Upper lobe of left lung (tissue), 6 donors: ENCODE results near the gene MAP2K5. TPM values are rescaled to one million over a fixed set of nuclear protein-coding genes. Genes with fewer than 3 reads are reported as not detected.

ENCODE experiments used
- ATAC-seq, 2 donors: fragments of 200-7000 bp; cut with Tn5 transposase; one replicate each; pipeline ENCODE4 v1.9.1; 2022; ENCODE audit warnings: mild to moderate bottlenecking in 2 of 2, moderate library complexity in 2 of 2; ENCODE audit not compliant: low FRiP score in 2 of 2
- DNase-seq, 2 donors: peaks; one replicate each; pipeline ENCODE4 v3.0.0-alpha.2; 2019 to 2020
- H3K27ac ChIP-seq, 4 donors: fragments of 200-600 bp; sonication (generic); one replicate each; pipeline ENCODE4 v1.5.1; 2016 to 2019
- H3K27me3 ChIP-seq, 4 donors: fragments of 200-600 bp; sonication (generic); one replicate each; pipeline ENCODE4 v1.5.1; 2017 to 2019
- H3K36me3 ChIP-seq, 4 donors: fragments of 200-600 bp; sonication (generic); one replicate each; pipeline ENCODE4 v1.5.1; 2016 to 2019
- H3K4me1 ChIP-seq, 4 donors: fragments of 200-600 bp; sonication (generic); one replicate each; pipeline ENCODE4 v1.5.1; 2018 to 2019
- H3K4me3 ChIP-seq, 4 donors: fragments of 200-600 bp; sonication (generic); one replicate each; pipeline ENCODE4 v1.5.1; 2017 to 2019; ENCODE audit warnings: mild to moderate bottlenecking in 2 of 4, moderate library complexity in 1 of 4
- H3K9me3 ChIP-seq, 4 donors: fragments of 200-600 bp; sonication (generic); one replicate each; pipeline ENCODE4 v1.5.1; 2018 to 2019
- EP300 ChIP-seq, 4 donors: sonication (generic); formaldehyde crosslinking; IDR thresholded peaks; one replicate each; pipeline ENCODE4 v1.5.1; 2017; ENCODE audit warnings: antibody characterized with exemption in 4 of 4, control low read depth in 2 of 4
- POLR2A ChIP-seq, 4 donors: fragments of 450-650 bp; IDR thresholded peaks; one replicate each; pipeline ENCODE4 v1.5.1; 2016 to 2017; ENCODE audit warnings: antibody characterized with exemption in 4 of 4, mild to moderate bottlenecking in 2 of 4
- POLR2AphosphoS5 ChIP-seq, 2 donors: sonication (generic); formaldehyde crosslinking; IDR thresholded peaks; one replicate each; pipeline ENCODE4 v1.5.1; 2017; ENCODE audit warnings: antibody characterized with exemption in 2 of 2
- WGBS, 2 donors: methylation state at CpG; one replicate each; pipeline ENCODE4 v1.1.5; 2017 to 2018; 5-methylcytosine and 5-hydroxymethylcytosine counted together
- total RNA-seq, 6 donors: library from RNA; depleted of rRNA in 4 of 6; stranded (reverse); fragments of >200 nt in 4 of 6; gene quantifications; one replicate each; pipeline versions ENCODE4 v1.1.0 to v1.2.1, GENCODE V29; 2016 to 2021
- TF ChIP-seq, protein P1 (sequence below), 6 experiments: fragments of 450-650 bp in 4 of 6; fragments of 200-600 bp in 2 of 6; sonication (generic) in 2 of 6; IDR thresholded peaks; one replicate each; pipeline ENCODE4 v1.5.1; 2016 to 2019; ENCODE audit warnings: antibody characterized with exemption in 6 of 6
- donor health status: DM: no; HTN: no; CAD: no; lungs with moderate emphysema.
- donor health status: DM: no; HTN: yes; CAD: no; lungs with severe emphysema.

MAP2K5 gene
- total RNA-seq, 6 donors from 2014 or later: 7.8 to 25.6 (median 16.0) TPM

DNA sequence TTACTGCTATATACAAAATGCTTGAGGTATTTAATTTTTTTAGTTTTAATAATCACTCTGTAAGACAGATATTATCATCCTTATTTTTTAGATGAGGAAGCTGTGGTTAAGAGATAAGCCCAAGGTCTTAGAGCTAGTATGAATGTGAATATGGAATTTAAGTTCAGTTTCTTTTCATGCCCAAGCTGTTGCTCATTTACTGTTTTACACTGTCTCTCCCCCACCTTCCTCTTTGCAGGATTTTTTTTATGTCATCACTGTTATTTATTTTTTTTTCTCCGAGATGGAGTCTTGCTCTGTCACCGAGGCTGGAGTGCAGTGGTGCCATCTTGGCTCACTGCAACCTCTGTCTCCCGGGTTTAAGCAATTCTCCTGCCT, 22.5 kb downstream of the MAP2K5 start:
- H3K4me1 ChIP-seq: peaks cover 0 to 3% (median 0%) of the 10 kb centered on the region in 4 donors
- TF ChIP-seq POLR2A (IDR thresholded peaks at IDR 0.05) (no peak), POLR2AphosphoS5 (IDR thresholded peaks at IDR 0.05) (no peak), EP300 (IDR thresholded peaks at IDR 0.05) (no peak)
- TF ChIP-seq, protein P1, sequence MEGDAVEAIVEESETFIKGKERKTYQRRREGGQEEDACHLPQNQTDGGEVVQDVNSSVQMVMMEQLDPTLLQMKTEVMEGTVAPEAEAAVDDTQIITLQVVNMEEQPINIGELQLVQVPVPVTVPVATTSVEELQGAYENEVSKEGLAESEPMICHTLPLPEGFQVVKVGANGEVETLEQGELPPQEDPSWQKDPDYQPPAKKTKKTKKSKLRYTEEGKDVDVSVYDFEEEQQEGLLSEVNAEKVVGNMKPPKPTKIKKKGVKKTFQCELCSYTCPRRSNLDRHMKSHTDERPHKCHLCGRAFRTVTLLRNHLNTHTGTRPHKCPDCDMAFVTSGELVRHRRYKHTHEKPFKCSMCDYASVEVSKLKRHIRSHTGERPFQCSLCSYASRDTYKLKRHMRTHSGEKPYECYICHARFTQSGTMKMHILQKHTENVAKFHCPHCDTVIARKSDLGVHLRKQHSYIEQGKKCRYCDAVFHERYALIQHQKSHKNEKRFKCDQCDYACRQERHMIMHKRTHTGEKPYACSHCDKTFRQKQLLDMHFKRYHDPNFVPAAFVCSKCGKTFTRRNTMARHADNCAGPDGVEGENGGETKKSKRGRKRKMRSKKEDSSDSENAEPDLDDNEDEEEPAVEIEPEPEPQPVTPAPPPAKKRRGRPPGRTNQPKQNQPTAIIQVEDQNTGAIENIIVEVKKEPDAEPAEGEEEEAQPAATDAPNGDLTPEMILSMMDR (IDR thresholded peaks at IDR 0.05): no peak
- WGBS, 2 donors: 62 to 71% methylated on average over 3 of the region's 3 CpGs
- ATAC-seq (no peak), DNase-seq (no peak)
- no peak overlapping the region for H3K27ac ChIP-seq
- H3K4me3 ChIP-seq: no peak overlapping the region
- no peaks in the 10 kb centered on the region for H3K36me3 ChIP-seq
- no peaks in the 10 kb centered on the region for H3K9me3 ChIP-seq
- H3K27me3 ChIP-seq: no peaks in the 10 kb centered on the region

DNA sequence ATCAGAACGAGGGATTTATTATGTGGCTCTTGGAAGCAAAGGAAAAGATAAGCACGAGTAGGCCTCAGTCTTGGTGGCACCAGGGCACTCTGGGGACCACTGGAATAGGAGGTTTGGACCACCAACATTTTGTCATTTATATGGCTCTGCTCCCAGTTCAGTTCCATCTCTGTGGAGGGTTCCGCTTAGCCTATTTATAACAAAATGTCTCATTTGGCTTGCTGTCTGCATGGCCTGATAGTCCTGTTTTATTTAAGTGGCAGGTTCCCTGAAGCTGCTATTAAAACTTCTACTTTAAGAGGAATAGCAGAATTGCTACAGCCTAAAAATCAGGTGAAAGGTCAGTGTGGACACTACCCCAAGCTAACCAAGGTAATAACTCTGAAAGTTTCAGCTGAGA, 27.2 kb downstream of the MAP2K5 start:
- TF ChIP-seq POLR2A (IDR thresholded peaks at IDR 0.05): no peak
- no peak for TF ChIP-seq POLR2AphosphoS5 (IDR thresholded peaks at IDR 0.05)
- TF ChIP-seq EP300 (IDR thresholded peaks at IDR 0.05): no peak
- TF ChIP-seq, protein P1 (IDR thresholded peaks at IDR 0.05): no peak
- no peak overlapping the region for H3K27ac ChIP-seq
- WGBS, 2 donors: 82 to 95% methylated on average over 3 of the region's 3 CpGs
- no peak for DNase-seq
- H3K4me3 ChIP-seq: no peak overlapping the region
- H3K9me3 ChIP-seq: no peaks in the 10 kb centered on the region
- peaks cover 0 to 6% (median 3%) of the 10 kb centered on the region in 4 donors for H3K4me1 ChIP-seq
- ATAC-seq: no peak
- H3K27me3 ChIP-seq: no peaks in the 10 kb centered on the region
- no peaks in the 10 kb centered on the region for H3K36me3 ChIP-seq

GRCh38 chr15:67570875-67571647, 28.6 kb downstream of the MAP2K5 start:
- 89 to 91% methylated on average over 4 of the region's 4 CpGs for WGBS, 2 donors
- no peak for TF ChIP-seq POLR2AphosphoS5 (IDR thresholded peaks at IDR 0.05)
- Histone ChIP-seq H3K36me3 (no peaks in the 10 kb centered on the region), H3K27me3 (no peaks in the 10 kb centered on the region), H3K4me1 (peaks cover 3 to 15% (median 8%) of the 10 kb centered on the region in 4 donors), H3K9me3 (no peaks in the 10 kb centered on the region), H3K27ac (peak overlapping the region in 2 of 4 donors; percentile 13 to 23), H3K4me3 (no peak overlapping the region)
- ATAC-seq: no peak
- no peak for DNase-seq

DNA sequence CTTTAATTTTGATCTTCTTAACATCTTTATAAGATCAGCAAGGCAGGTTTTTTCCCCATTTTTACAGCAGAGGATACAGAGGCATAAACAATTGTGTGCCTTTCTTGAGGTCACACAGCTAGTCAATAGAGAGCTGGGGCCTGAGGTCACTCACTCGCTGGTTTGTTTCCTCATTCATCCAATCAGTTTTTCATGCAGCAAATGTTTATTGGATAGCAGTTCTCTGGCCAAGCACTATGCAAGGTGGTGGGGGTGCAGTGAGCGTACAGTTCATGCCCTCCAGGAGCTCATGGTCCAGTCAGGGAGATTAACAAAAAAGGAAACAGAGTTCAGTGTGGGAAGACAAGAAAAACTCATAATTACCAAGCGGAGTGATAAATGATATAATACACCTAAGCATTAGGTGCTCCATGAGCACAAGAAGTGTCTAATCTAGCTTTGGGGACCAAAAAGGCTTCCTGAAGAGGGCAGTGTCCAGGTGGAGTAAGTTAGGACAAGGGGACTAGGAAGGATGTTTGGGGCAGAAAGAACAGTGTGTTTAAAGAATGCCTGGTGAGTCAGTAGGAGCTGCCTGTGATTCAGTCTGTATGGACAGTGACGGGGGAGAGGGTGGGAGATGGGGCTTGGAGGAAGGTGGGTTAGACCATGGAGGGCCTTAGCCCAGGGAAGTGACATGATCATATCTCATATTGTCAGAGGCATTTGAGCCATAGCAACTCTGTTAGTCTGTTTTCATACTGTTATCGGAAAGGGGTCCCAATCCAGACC, 29.3 kb downstream of the MAP2K5 start:
- Histone ChIP-seq H3K4me1 (peaks cover 3 to 15% (median 8%) of the 10 kb centered on the region in 4 donors), H3K4me3 (no peak overlapping the region), H3K9me3 (no peaks in the 10 kb centered on the region), H3K27me3 (no peaks in the 10 kb centered on the region), H3K27ac (peak overlapping the region in 3 of 4 donors; percentile 13 to 23 (median 14)), H3K36me3 (no peaks in the 10 kb centered on the region)
- WGBS, 2 donors: 83 to 88% methylated on average over 5 of the region's 5 CpGs
- no peak for ATAC-seq
- no peak for DNase-seq
- TF ChIP-seq POLR2A (IDR thresholded peaks at IDR 0.05) (no peak), POLR2AphosphoS5 (IDR thresholded peaks at IDR 0.05) (no peak), EP300 (IDR thresholded peaks at IDR 0.05) (no peak)
- TF ChIP-seq, protein P1 (IDR thresholded peaks at IDR 0.05): no peak

DNA sequence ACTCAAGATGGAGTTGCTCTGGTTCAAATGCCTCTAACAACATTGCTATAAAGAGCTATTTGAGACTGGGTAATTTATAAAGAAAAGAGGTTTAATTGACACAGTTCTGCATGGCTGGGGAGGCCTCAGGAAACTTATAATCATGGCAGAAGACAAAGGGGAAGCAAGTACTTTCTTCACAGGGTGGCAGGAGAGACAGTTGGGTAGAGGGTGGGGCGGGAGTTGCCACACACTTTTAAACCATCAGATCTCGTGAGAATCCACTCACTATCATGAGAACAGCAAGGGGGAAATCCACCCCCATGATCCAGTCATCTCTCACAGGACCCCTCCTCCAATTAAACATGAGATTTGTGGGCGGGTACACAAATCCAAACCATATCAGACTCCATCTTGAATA, 30.7 kb downstream of the MAP2K5 start:
- no peak for DNase-seq
- H3K27ac ChIP-seq: peak overlapping the region in 2 of 4 donors; percentile 41 to 61
- H3K4me3 ChIP-seq: no peak overlapping the region
- WGBS, 2 donors: 82% methylated on average over 3 of the region's 3 CpGs
- no peaks in the 10 kb centered on the region for H3K36me3 ChIP-seq
- no peaks in the 10 kb centered on the region for H3K9me3 ChIP-seq
- H3K4me1 ChIP-seq: peaks cover 3 to 15% (median 8%) of the 10 kb centered on the region in 4 donors
- no peak for TF ChIP-seq POLR2AphosphoS5 (IDR thresholded peaks at IDR 0.05)
- TF ChIP-seq EP300 (IDR thresholded peaks at IDR 0.05): no peak
- TF ChIP-seq, protein P1 (IDR thresholded peaks at IDR 0.05): no peak
- no peak for TF ChIP-seq POLR2A (IDR thresholded peaks at IDR 0.05)
- no peaks in the 10 kb centered on the region for H3K27me3 ChIP-seq
- no peak for ATAC-seq
